Skeletal muscle cell (primary cell): ENCODE results near the gene STIP1.

ENCODE experiments used
- DNase-seq: peaks from one replicate; pipeline ENCODE4 v3.0.0-alpha.2; 2010; ENCODE audit warnings: low read depth
- H3K4me3 ChIP-seq: 2 replicates; pipeline ENCODE4 v1.5.1; 2011; ENCODE audit warnings: low read depth, mild to moderate bottlenecking, control low read depth, low read length, moderate library complexity

Gene STIP1

DNA sequence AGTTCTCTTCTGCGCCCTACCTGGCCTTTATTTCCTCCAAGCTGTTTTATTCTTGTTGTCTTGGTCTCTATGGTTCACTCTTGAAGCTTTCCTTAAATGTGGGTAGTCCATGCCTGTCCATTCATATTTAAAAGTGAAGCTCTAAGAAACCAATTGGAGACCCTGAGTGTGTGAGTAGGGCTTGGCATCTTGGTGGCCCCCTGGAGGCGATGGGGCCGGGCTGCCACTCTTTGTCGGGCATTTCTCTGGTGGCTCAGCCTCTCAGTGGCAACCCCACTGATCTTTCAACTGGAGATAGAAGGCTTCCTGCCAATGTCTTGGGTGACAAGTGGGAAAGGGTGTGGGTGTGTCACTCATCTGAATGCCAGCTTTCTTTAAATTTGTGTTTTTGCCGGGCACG, 30.9 kb downstream of the STIP1 start:
- DNase-seq: no peak
- no peak overlapping the region for H3K4me3 ChIP-seq

DNA sequence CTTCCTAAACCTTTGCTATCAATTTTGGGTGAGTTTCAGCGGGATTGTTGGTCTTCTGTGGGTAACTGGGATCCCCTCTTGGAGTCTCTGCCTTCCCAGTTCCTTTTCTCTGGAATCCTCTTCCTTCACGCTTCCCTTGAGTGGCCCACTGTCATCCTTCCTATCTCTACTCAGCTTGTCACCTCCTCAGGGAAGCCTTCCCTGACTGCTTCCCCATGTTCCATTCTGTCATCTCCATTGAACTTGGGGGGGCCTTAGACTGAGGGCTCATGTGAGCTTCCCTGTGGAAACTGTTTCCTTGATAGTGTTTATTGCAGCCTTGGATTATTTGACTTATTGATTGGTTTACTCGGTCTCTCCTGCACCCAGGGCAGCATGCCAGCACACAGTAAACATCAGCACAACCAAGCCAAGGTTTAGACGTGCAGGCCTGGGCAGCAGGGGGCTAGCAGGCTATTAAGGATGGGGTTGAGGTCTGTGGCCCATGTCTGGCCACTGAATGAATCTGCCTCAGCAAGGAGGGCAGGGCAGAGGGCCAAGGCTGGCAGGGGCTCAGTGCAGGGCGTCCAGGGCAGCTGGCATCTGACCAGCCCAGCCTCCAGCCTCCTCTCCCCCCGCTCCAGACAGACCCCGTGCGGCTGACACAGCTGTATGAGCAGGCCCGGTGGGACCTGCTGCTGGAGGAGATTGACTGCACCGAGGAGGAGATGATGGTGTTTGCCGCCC, 32.8 kb downstream of the STIP1 start:
- H3K4me3 ChIP-seq: no peak overlapping the region
- no peak for DNase-seq

DNA sequence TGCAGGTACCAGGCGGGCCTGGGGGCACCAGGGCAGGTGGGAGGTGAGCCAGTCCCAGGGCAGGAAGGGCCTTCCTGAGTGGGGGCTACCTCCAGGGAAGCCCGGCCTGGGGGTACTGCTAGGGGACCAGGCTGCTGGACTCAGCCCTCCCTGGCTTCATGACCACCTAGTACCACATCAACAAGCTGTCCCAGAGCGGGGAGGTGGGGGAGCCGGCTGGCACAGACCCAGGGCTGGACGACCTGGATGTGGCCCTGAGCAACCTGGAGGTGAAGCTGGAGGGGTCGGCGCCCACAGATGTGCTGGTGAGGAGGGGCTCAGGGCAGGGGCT, 33.3 kb downstream of the STIP1 start:
- no peak for DNase-seq
- no peak overlapping the region for H3K4me3 ChIP-seq

DNA sequence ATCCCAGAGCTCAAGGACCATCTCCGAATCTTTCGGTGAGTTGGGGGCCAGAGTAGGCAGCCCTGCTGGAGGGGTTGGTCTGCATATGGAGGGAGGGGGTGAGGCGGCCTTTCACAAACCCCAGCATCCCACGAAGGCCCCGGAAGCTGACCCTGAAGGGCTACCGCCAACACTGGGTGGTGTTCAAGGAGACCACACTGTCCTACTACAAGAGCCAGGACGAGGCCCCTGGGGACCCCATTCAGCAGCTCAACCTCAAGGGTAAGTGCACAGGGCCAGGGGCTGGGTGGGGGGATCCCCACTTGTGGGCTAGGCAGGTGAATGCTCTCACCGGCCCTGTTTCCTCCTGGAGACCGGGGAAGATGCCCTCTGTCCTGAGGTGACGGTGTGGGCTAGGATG, 33.8 kb downstream of the STIP1 start:
- no peak for DNase-seq
- no peak overlapping the region for H3K4me3 ChIP-seq

DNA sequence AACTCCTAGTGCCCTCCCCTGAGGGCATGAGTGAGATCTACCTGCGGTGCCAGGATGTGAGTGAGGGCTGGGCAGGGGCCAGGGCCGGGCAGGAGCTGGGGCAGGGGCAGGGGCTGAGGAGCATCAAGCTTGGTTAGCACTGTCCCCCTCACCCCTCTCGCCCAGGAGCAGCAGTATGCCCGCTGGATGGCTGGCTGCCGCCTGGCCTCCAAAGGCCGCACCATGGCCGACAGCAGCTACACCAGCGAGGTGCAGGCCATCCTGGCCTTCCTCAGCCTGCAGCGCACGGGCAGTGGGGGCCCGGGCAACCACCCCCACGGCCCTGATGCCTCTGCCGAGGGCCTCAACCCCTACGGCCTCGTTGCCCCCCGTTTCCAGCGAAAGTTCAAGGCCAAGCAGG, 34.3 kb downstream of the STIP1 start:
- H3K4me3 ChIP-seq: no peak overlapping the region
- no peak for DNase-seq

DNA sequence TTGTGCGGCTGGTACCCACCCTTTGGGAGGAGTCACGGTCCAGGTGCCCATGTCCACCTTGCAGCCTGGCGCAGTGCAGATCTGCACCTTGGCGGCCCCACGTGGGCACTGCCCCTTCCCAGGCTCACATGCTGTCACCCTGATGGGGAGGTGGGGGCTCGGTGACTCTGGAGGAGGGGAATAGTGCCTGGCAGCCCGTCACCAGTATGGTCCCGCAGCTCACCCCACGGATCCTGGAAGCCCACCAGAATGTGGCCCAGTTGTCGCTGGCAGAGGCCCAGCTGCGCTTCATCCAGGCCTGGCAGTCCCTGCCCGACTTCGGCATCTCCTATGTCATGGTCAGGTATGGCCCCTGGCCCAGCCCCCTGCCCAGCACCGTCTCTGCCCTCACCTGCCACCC, 34.8 kb downstream of the STIP1 start:
- DNase-seq: no peak
- no peak overlapping the region for H3K4me3 ChIP-seq

DNA sequence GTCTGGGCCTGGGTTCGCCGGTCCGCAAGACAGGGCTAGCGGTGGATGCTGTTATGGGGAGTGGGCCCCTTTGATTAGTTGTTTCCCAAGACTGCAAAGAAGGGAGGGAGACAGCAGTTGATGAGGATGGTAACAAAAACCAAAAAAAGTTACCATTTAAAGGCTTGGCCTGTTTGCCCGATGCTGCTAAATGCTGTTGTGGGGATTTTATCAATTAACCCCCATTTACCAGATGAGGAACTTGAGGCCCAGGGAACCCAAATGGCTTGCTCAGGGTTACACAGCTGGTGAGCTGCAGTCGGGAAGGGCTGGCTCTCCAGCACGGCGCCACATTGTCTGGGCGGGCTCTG, 36.7 kb downstream of the STIP1 start:
- no peak for DNase-seq
- no peak overlapping the region for H3K4me3 ChIP-seq

DNA sequence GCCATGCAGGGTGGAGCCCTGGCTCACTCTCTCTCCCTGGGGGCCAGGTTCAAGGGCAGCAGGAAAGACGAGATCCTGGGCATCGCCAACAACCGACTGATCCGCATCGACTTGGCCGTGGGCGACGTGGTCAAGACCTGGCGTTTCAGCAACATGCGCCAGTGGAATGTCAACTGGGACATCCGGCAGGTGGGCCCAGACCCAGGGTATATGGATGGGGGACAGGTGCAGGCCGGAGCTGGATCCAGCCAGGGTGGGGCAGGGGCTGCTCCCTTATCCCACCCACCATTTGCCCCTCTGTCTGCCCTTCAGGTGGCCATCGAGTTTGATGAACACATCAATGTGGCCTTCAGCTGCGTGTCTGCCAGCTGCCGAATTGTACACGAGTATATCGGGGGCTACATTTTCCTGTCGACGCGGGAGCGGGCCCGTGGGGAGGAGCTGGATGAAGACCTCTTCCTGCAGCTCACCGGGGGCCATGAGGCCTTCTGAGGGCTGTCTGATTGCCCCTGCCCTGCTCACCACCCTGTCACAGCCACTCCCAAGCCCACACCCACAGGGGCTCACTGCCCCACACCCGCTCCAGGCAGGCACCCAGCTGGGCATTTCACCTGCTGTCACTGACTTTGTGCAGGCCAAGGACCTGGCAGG, 37.2 kb downstream of the STIP1 start:
- no peak for DNase-seq
- H3K4me3 ChIP-seq: no peak overlapping the region

DNA sequence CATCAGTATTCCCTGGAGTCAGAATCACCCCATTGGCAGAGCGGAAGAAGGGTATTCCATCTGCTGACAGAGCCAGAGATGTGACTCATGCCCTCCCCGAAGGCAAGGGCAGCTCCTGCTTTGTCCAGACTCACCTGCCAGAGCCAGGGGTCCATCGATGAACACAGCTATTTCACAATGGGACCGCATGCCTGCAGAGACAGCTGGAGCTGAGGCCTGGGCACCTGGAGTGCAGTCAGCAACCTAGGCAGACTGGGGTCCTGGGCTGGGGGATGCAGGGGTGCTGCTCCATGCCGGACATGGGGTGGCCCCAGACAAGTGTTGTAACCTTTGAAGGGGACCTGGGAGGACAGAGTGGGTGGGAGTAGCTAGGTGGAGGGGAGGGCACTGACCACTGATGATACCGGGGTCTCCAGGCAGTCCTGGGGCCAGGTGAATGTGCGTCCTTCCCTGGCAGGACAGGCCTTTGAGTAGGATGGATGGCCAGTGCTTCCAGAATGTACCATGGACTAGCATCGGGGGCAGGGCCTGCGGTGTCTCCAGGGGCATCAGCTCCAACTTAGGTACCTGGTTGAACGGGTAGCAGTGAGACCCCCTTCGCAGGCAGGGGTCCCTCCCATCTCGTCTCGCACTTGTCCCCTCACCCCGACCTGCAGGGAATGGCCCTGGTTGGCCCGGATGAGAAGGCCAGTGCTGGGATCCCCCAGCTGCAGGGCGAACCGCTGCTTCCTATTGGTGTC, 38.4 kb downstream of the STIP1 start:
- no peak overlapping the region for H3K4me3 ChIP-seq

DNA sequence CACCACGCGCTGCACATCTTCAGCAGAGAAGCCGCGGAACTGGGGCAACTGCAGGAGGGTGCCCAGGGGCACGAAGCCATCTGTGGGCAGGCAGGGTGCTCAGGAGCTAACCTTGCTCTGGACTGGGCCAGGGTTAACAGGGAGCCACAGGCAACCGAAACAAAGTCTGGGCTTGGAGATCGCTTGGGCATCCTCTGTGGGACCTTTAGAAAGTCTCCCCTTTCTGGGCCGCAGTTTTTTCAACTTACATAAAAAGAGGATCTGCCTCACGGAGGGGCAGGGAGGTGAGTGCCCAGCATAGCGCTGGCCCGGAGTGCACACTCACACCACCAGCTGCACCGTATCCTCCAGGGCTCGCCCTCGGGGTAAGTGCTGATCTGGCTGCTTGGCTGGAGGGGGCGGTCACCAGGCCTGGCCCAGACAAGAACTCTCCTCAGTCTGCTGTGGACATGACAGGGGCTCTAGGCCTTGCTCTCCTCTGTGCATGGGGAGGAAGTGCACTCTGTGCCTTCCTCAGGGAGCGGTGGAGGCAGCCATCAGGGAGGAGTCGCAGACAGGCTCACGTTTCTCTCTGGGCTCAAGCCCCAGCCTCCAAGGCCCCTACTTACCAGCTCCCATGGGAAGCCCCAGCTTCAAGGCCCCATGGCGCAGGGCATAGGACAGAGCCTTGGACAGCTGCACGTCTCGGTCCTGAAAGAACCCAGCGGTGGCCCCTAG, 39.1 kb downstream of the STIP1 start:
- peak overlapping the region; percentile 74 for H3K4me3 ChIP-seq
- no peak for DNase-seq

More for the DNA sequence above, 38.4 kb downstream of the STIP1 start:
- DNase-seq: no peak

DNA sequence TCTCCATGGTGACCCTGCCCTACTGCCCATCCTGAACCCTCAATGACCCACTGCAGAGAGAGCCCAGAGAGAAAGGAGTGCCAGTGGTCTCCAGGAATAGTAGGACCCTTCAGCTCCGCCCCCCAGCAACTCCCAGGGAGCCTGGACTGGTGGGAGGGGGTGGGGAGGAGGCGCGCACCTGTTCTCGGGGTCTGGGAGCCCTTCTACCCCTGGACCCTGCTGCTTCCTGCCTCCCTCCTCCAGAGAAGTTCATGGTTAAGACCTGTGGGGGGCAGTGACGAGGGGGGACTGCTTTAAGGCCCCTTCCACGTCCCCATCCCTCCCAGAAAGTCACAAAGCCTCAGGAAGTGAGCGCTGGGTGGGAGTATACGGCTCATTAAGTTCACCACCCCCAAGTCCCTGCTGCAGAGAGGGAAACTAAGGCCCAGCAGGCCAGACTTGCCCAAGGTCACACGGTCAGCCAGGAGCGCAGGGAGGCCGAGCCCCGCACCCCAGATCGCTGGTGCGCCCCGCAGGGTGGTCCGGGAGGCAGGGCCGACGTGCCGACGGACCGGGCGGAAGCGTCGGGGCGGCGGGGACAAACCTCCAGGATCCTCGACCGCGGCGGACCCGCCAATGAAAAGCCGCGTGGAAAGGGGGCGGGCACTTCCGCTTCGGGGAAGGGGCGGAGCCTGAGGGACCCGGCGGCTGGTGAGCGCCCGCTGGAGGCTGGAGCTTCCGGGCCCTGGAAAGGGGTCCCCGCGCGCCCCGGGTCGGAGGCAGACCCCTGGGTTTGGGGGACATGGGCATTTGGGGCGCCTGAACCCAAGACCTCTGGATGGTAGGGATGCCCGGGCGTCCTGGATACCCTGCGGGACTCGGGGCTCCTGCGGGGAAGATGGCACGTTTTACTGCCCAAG, 39.9 kb downstream of the STIP1 start, which contains the start of the genes NUDT22 and TRPT1:
NUDT22 (plus strand) TSS at position 667 of the 899 bp plus-strand sequence. CDS start 379 bp downstream, outside the sequence.
TRPT1 (minus strand) TSS at position 579 of the 899 bp plus-strand sequence; CDS start at position 253, 326 bp downstream.
- no peak for DNase-seq
- H3K4me3 ChIP-seq: peak within 1 kb of the TSS; percentile 74

DNA sequence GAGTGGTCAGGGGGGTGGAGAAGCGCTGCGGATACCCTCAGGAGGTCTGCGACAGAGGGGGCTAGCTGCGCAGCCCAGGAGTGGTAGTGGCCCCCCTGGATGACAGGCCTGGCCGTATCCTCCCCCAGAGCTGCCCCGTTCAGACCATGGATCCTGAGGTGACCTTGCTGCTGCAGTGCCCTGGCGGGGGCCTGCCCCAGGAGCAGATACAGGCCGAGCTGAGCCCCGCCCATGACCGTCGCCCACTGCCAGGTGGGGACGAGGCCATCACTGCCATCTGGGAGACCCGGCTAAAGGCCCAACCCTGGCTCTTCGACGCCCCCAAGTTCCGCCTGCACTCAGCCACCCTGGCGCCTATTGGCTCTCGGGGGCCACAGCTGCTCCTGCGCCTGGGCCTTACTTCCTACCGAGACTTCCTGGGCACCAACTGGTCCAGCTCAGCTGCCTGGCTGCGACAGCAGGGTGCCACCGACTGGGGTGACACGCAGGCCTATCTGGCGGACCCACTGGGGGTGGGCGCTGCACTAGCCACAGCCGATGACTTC, 40.6 kb downstream of the STIP1 start:
- DNase-seq: no peak
- H3K4me3 ChIP-seq: peak overlapping the region; percentile 74

DNA sequence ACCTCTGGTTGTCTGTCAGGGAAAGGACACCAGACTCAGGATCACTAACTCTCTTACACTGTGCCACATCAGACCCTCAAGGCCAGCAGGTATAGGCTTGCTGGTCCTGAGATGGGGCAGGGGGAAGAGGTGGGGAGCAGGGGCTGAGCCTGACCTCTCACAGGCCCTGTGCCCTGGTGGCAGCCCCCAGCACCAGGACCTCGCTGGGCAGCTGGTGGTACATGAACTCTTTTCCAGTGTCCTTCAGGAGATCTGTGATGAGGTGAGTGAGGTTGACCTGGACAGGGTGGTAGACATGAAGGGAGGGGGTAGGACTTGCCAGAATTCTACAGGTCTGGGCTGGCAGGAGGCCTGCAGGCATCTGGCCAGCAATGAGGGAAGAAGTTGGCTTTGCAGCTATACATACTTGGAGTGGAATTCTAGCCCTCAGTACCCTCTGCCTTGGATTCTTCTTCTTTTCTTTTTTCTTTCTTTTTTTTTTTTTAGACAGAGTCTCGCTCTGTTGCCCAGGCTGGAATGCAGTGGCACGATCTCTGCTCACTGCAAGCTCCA, 41.5 kb downstream of the STIP1 start:
- peak overlapping the region; percentile 74 for H3K4me3 ChIP-seq
- no peak for DNase-seq

DNA sequence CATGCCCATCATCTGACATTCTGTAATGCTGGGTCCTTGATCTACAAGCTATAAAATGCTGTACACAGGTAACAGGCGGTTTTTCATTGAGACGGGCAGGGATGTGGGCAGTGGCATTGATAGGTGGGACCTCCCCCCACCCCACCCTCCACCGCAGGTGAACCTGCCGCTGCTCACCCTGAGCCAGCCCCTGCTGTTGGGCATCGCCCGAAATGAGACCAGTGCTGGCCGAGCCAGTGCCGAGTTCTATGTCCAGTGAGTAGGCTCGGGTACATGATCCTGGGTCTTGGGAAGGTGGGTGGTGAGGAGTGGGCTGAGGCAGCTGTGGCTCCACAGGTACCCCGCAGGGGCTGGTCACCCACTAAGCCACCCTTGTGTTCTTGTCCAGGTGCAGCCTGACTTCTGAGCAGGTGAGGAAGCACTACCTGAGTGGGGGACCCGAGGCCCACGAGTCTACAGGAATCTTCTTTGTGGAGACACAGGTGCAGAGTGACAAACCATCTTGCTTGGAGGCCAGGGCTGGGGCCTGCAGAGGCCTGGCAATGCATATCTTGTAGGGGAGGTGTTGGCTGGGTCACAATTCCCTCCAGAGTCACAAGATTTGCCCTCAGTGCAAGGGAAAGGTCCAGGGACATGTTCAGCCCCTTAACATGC, 43.2 kb downstream of the STIP1 start:
- no peak overlapping the region for H3K4me3 ChIP-seq
- no peak for DNase-seq

DNA sequence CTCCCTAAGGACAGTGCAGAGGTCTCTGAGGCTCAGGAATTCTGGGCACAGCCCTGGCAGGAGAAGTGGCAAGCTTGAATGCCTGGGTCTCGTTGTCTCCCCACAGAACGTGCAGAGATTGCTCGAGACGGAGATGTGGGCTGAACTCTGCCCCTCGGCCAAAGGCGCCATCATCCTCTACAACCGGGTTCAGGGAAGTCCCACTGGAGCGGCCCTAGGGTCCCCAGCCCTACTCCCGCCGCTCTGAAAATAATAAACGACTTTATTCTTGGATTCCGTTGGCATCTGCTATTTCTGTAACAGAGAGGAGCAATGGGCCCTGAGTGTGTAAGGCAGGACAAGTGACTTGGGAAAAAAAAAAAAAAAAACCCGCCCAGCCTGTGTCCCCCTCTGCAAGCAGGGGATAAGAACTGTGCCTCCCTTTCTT, 43.8 kb downstream of the STIP1 start:
- DNase-seq: no peak

DNA sequence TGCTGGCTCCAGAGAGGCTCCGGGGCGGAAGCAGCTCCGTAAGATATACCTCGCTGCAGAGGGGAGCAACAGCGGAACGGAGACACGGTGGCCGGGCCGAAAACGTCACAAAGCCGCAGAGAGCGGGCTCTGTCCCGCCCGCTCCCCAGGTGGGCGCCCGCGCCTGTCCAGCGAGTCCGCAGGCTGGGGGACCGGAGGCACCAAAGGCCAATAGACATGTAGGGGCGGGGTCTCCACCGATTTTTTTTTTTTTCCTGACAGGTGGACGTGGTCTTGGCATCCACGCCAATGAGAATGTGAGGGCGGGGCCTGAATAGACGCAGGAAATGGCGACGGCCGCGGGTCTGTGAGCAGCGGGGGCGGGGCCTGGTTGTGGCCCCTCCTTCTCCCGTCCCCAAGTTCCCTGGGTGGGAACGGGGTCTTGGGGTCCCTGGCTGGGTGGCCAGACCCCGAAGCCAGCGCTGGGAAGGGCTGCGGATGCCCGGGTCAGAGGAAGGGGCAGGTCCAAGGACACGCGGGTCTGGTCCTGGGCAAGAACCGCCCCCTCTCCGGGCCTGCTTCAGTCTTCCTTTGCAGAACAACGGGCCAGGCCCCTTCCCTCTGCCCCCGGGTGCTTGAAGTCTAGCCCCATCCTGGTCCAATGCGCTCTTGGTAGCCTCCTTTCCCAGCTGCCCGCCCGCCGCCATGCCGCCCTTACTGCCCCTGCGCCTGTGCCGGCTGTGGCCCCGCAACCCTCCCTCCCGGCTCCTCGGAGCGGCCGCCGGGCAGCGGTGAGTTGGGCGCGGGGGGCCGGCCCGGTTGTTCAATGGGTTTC, 44.4 kb downstream of the STIP1 start, which contains the start of gene DNAJC4:
DNAJC4 (plus strand) TSS at position 378 of the 814 bp plus-strand sequence; CDS start at position 685, 307 bp downstream.
- DNase-seq: no peak
- H3K4me3 ChIP-seq: peak within 1 kb of the TSS; percentile 73

More for the DNA sequence above, 43.8 kb downstream of the STIP1 start:
- peak overlapping the region; percentile 73 for H3K4me3 ChIP-seq

DNA sequence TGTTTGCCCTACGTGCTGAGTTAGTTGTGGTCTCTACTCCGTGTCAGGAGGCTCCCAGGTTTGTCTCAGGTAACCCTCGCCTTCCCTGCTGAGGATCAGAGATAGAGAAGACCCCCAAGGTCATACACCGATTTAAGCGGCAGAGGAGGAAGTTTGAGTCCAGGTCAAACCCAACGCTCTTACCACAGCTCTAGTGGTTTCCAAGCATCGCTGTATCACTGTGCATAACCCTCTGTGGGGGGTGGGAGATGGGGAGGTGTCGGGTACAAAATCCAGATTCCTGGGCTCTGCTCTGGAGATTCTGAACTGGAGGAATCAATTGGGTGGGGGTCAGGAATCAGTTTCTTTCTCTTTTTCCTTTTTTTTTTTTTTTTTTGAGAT, 45.0 kb downstream of the STIP1 start:
- H3K4me3 ChIP-seq: peak overlapping the region; percentile 73
- no peak for DNase-seq
